Upper lobe of left lung (tissue), 4 donors: ENCODE data around the gene GNL1.
A peak's percentile ranks its signal among the peaks of the same experiment; 100 is the strongest.

Experiments used
- CTCF ChIP-seq, 6 experiments: fragments of 450-650 bp in 4 of 6; fragments of 200-600 bp in 2 of 6; sonication (generic) in 2 of 6; IDR thresholded peaks; one replicate each; pipeline ENCODE4 v1.5.1; 2016 to 2019; ENCODE audit warnings: antibody characterized with exemption in 6 of 6
- EP300 ChIP-seq, 4 donors: sonication (generic); formaldehyde crosslinking; IDR thresholded peaks; one replicate each; pipeline ENCODE4 v1.5.1; 2017; ENCODE audit warnings: antibody characterized with exemption in 4 of 4, control low read depth in 2 of 4
- POLR2A ChIP-seq, 4 donors: fragments of 450-650 bp; IDR thresholded peaks; one replicate each; pipeline ENCODE4 v1.5.1; 2016 to 2017; ENCODE audit warnings: antibody characterized with exemption in 4 of 4, mild to moderate bottlenecking in 2 of 4

DNA sequence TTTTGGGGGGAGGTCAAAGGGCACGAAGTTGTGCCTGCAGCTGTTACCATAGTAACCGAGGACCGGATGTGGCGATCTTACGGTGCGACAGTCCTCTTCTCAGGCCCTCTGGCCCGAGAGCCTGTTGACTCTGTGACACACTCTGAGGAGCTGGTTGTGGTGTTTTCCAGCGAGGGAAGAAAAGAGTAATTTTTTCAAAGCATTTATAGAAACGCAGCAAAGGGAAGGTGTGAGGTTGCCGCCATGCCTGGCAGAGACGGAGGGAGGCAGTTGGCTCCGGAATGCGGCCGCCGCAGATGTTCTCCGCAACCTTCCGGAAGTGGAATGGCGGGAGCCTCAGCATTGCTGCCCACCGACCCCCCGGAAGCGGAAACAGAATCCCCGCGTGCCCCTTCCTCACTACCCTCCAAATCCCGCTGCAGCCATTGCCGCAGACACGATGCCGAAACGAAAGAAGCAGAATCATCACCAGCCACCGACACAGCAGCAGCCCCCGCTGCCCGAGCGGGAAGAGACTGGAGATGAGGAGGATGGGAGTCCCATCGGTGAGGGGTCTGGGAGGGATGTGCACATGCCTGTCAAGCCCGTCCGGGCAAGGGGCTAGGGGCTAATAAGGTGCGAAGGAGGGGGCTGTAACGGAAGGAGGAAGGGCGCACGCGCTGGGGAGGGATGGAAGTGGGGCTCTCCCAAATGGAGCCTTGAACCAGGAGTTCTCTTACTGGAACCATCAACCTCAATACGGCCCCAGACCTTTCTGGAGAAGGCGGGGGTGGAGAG, 805 bp upstream of the GNL1 start, which contains the start of gene PRR3:
- TF ChIP-seq POLR2A (IDR thresholded peaks at IDR 0.05) (peak in 3 of 4 donors; percentile 21 to 76 (median 51)), CTCF (IDR thresholded peaks at IDR 0.05) (no peak), EP300 (IDR thresholded peaks at IDR 0.05) (peak in 1 of 4 donors; percentile 32)
